ENCODE data around the gene USP6NL.

Gene USP6NL

DNA sequence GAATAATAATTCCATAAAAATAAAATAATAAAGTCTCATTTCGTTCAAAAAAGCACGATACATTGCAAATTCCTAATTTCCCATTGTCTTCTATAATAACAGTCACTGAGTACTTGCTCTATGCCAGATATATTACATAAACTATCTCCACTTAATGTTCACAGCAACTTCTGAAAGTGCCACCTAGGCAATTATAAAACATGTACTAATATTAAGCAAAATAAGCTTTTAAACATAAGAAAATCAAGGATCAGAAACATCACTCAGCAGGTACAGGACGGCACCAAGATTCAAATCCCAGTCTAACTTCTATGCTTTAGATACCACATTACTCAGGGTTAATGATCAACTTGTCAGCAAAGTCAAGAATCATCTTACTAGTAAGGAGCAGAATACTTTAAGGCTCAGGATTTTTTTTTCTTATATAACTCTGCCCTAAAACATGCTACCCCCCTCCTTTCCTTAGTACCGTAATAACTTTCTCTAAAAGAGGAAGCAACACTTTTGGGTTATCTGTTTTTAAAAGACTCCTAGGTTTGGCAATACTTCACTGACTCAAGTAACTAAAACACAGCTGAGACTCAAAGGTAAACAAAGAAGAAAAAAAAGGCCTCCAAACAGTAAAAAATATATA lies 51.3 kb downstream of the USP6NL start:
- Histone ChIP-seq H3K27me3 (ENCODE audit: control insufficient read depth in 1 of 2, insufficient read depth in 2 of 2, low read length in 2 of 2) (no peaks in the 10 kb centered on the region), H3K9me3 (ENCODE audit: low read length) (no peaks in the 10 kb centered on the region), H3K27ac (ENCODE audit: low read depth, low read length) (no peak overlapping the region), H3K9ac (ENCODE audit: low read length) (no peak overlapping the region), H3K4me3 (ENCODE audit: low read depth in 1 of 2, low read length in 2 of 2) (no peak overlapping the region), H3K36me3 (ENCODE audit: insufficient read depth, low read length) (no peaks in the 10 kb centered on the region), H3K4me1 (ENCODE audit: insufficient read depth, low read length) (peaks cover 6% of the 10 kb centered on the region)

DNA sequence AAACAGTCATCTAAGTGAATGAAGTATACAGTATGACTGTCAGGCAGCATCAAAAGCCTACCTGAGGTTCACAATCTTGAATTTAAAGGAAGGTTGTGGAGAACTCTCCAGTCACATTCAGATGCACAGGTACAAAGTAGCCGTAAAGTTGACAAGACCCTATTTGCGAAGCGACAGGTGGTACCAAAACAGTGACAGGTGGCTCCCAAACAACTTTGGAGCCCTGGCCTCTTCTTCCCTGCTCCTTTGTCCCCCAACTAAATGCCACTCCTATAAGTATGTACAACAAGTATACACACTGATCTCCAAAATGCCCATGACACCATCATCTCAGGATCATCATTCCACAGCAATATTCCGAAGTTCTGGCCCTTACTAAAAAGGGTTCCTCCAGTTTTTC lies 53.5 kb downstream of the USP6NL start:
- no peak overlapping the region for H3K9ac ChIP-seq (ENCODE audit: low read length)
- no peaks in the 10 kb centered on the region for H3K27me3 ChIP-seq (ENCODE audit: control insufficient read depth in 1 of 2, insufficient read depth in 2 of 2, low read length in 2 of 2)

DNA sequence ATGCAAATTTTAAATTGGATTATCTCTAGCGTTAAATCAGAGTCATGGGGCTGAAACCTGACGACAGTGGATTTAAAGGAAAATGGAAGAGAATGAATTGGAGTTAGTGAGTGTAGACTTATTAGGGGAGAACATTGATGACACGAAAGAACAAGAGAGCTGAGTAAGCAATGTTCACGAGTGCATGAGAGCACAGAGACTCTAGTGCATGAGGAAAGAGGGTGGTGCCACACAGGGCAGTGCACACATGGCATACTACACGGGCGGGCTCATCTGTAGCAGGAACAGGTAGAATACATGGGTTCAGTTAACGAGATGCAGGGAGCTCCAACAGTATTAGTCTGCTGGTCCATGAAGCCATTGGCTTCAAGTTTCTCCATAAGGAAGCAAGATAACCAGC lies 53.9 kb downstream of the USP6NL start:
- no peak overlapping the region for H3K4me3 ChIP-seq (ENCODE audit: low read depth in 1 of 2, low read length in 2 of 2)
- H3K27me3 ChIP-seq (ENCODE audit: control insufficient read depth in 1 of 2, insufficient read depth in 2 of 2, low read length in 2 of 2) = no peaks in the 10 kb centered on the region
- H3K4me1 ChIP-seq (ENCODE audit: insufficient read depth, low read length) = peaks cover 7% of the 10 kb centered on the region
- no peak overlapping the region for H3K9ac ChIP-seq (ENCODE audit: low read length)
- no peak overlapping the region for H3K27ac ChIP-seq (ENCODE audit: low read depth, low read length)
- no peaks in the 10 kb centered on the region for H3K9me3 ChIP-seq (ENCODE audit: low read length)
- no peaks in the 10 kb centered on the region for H3K36me3 ChIP-seq (ENCODE audit: insufficient read depth, low read length)

More for the DNA sequence above, 53.5 kb downstream of the USP6NL start:
- Histone ChIP-seq H3K36me3 (ENCODE audit: insufficient read depth, low read length) (no peaks in the 10 kb centered on the region), H3K4me1 (ENCODE audit: insufficient read depth, low read length) (peaks cover 6% of the 10 kb centered on the region), H3K9me3 (ENCODE audit: low read length) (no peaks in the 10 kb centered on the region), H3K4me3 (ENCODE audit: low read depth in 1 of 2, low read length in 2 of 2) (no peak overlapping the region), H3K27ac (ENCODE audit: low read depth, low read length) (no peak overlapping the region)

DNA sequence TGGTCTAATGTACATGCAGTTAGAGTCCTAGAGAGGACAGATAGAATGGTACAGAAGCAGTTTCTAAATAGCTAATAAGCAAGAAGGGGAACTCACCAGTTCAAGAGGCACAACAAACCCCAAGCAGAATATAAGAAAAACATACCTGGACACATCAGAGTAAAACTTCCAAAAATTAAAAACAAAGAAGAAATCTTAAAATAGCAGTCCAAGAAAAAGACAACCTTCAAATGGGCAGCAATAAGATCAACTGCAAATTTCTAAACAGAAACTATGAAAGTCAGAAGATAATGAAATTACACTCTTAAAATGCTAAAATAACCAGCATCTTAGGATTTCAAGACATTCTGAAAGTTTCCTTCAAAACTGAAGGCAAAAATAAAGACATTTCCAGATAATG lies 55.9 kb downstream of the USP6NL start:
- Histone ChIP-seq H3K27ac (ENCODE audit: low read depth, low read length) (no peak overlapping the region), H3K4me3 (ENCODE audit: low read depth in 1 of 2, low read length in 2 of 2) (no peak overlapping the region), H3K4me1 (ENCODE audit: insufficient read depth, low read length) (peaks cover 13% of the 10 kb centered on the region), H3K9ac (ENCODE audit: low read length) (no peak overlapping the region), H3K27me3 (ENCODE audit: control insufficient read depth in 1 of 2, insufficient read depth in 2 of 2, low read length in 2 of 2) (no peaks in the 10 kb centered on the region), H3K36me3 (ENCODE audit: insufficient read depth, low read length) (no peaks in the 10 kb centered on the region), H3K9me3 (ENCODE audit: low read length) (no peaks in the 10 kb centered on the region)

DNA sequence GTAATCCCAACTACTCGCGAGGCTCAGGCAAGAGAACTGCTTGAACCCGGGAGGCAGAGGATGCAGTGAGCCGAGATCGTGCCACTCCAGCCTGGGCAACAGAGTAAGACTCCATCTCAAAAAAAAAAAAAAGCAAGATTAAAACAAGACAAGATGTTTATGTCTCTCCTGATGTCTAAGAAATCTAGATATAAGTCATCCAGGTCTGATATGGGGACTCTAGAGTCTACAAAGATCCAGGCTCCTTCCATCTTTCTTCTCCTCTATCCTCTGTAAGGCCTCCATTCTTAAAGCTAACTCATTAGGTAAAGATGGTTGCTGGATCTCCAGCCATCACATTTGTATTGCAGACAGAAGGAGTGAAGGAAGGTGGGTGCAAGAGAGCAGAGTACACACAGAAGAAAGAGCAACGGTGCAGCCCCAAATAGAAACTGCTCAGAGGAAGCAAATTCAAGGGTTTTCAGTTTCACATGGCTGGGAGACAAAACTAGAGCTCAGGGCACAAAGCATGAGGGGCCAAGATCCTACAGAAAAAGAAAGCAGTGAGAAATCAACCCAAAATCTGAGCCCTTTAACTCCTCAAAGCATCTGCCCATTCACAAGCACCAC lies 57.6 kb downstream of the USP6NL start:
- peaks cover 7% of the 10 kb centered on the region for H3K4me1 ChIP-seq (ENCODE audit: insufficient read depth, low read length)
- H3K27ac ChIP-seq (ENCODE audit: low read depth, low read length) = no peak overlapping the region
- no peak overlapping the region for H3K9ac ChIP-seq (ENCODE audit: low read length)
- H3K9me3 ChIP-seq (ENCODE audit: low read length) = no peaks in the 10 kb centered on the region
- no peak overlapping the region for H3K4me3 ChIP-seq (ENCODE audit: low read depth in 1 of 2, low read length in 2 of 2)
- H3K36me3 ChIP-seq (ENCODE audit: insufficient read depth, low read length) = no peaks in the 10 kb centered on the region
- H3K27me3 ChIP-seq (ENCODE audit: control insufficient read depth in 1 of 2, insufficient read depth in 2 of 2, low read length in 2 of 2) = no peaks in the 10 kb centered on the region

DNA sequence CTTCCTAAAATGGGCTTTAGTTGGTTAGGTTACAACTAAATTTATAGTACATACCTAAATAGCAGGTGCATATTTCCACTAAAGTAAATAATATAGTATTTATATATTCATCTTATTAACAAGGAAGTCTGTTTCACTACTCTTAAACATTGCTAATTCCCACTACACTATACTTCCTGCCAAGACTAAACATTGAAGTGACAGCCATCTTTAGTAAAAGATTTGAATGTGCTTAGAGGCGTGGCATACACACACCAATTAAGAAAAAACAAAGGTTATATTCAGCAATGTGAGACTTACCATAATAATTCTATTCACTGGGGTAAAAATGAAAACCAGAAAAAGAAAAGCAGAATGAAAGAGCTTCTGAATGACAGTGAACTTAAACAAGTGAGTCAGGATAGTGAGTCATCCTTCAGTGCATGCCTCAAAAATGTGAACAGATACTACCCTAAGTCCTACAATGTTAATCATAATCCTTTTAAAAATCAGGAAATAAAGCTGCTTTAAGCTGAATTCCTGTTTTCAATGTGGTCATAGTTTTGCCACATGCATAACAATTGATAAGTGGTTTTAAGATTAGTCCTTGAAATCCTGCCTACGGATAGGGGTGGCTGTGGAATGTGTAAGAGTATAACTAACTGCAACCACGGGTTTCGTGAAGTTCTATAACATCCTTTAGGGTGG lies 59.4 kb downstream of the USP6NL start:
- Histone ChIP-seq H3K9ac (ENCODE audit: low read length) (no peak overlapping the region), H3K4me1 (ENCODE audit: insufficient read depth, low read length) (peaks cover 7% of the 10 kb centered on the region), H3K9me3 (ENCODE audit: low read length) (no peaks in the 10 kb centered on the region), H3K36me3 (ENCODE audit: insufficient read depth, low read length) (no peaks in the 10 kb centered on the region), H3K27me3 (ENCODE audit: control insufficient read depth in 1 of 2, insufficient read depth in 2 of 2, low read length in 2 of 2) (no peaks in the 10 kb centered on the region), H3K4me3 (ENCODE audit: low read depth in 1 of 2, low read length in 2 of 2) (no peak overlapping the region), H3K27ac (ENCODE audit: low read depth, low read length) (no peak overlapping the region)

DNA sequence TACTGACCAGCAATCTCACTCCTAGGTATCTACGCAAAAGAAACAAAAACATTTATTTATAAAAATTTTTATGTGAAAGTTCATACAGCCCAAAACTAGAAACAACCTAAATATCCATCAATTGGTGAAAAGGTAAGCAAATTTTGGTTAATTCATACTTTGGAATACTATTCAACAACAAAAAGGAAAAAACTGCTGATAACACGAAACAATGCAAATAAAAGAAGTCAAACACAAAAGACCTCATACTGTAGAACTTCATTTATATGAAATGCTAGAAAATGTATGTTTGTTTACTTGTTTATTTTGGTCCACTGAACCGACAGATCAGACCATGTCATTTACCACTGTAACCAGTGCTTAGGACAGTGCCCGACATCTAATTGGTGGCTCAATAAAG lies 60.3 kb downstream of the USP6NL start:
- Histone ChIP-seq H3K27ac (ENCODE audit: low read depth, low read length) (no peak overlapping the region), H3K4me1 (ENCODE audit: insufficient read depth, low read length) (peaks cover 7% of the 10 kb centered on the region), H3K4me3 (ENCODE audit: low read depth in 1 of 2, low read length in 2 of 2) (no peak overlapping the region)

DNA sequence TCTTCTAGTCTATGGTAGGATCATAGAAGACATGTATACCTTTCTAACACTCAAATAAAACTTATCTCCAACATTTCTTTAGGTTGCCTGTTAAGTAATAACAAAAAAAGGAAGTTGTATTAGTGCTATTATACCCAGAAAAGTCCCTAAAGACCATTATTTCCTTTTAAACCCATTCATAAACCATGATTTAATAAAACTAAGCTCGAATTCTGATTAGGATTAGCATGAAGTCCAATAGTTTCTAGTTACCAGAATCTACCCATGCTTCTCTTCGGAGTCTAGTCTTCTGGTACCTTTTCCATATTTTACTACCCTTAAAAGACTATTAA lies 62.7 kb downstream of the USP6NL start:
- Histone ChIP-seq H3K9me3 (ENCODE audit: low read length) (no peaks in the 10 kb centered on the region), H3K27me3 (ENCODE audit: control insufficient read depth in 1 of 2, insufficient read depth in 2 of 2, low read length in 2 of 2) (no peaks in the 10 kb centered on the region), H3K4me3 (ENCODE audit: low read depth in 1 of 2, low read length in 2 of 2) (no peak overlapping the region), H3K9ac (ENCODE audit: low read length) (no peak overlapping the region), H3K36me3 (ENCODE audit: insufficient read depth, low read length) (no peaks in the 10 kb centered on the region), H3K27ac (ENCODE audit: low read depth, low read length) (no peak overlapping the region), H3K4me1 (ENCODE audit: insufficient read depth, low read length) (peaks cover 7% of the 10 kb centered on the region)

More for the DNA sequence above, 60.3 kb downstream of the USP6NL start:
- Histone ChIP-seq H3K36me3 (ENCODE audit: insufficient read depth, low read length) (no peaks in the 10 kb centered on the region), H3K27me3 (ENCODE audit: control insufficient read depth in 1 of 2, insufficient read depth in 2 of 2, low read length in 2 of 2) (no peaks in the 10 kb centered on the region), H3K9me3 (ENCODE audit: low read length) (no peaks in the 10 kb centered on the region), H3K9ac (ENCODE audit: low read length) (no peak overlapping the region)

DNA sequence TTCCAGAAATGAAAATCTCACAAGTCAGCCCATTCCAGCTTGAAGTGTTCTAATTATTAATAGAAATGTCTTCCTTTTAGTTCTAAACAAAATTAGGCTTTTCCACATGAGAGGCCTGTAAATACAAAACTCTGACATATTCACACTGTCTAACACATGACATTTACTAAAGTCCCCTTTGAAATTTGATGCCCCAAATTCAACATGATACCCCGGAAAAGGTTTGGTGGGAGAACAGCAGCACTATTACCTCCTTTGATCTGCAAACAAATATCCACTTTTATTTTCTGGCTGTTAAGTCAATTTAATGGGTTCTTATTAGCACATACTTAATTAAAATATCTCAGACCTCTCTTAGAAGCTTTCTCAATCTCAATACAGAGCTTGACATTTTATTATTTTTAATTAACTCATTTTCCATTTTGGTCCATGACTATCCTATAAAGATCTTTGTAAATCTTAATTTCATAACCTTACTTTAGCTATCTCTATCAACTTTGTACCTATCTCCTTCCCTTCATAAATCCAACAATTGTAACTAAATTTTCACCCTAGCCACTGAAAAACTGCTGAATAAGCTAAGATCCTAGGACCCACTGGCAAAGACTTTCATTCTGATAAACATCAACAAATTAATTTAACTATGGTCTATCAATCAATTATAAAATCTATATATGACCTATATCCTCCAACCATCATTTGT lies 63.2 kb downstream of the USP6NL start:
- Histone ChIP-seq H3K9ac (ENCODE audit: low read length) (no peak overlapping the region), H3K4me3 (ENCODE audit: low read depth in 1 of 2, low read length in 2 of 2) (no peak overlapping the region), H3K27ac (ENCODE audit: low read depth, low read length) (no peak overlapping the region), H3K27me3 (ENCODE audit: control insufficient read depth in 1 of 2, insufficient read depth in 2 of 2, low read length in 2 of 2) (no peaks in the 10 kb centered on the region), H3K9me3 (ENCODE audit: low read length) (no peaks in the 10 kb centered on the region), H3K36me3 (ENCODE audit: insufficient read depth, low read length) (no peaks in the 10 kb centered on the region), H3K4me1 (ENCODE audit: insufficient read depth, low read length) (peaks cover 7% of the 10 kb centered on the region)

DNA sequence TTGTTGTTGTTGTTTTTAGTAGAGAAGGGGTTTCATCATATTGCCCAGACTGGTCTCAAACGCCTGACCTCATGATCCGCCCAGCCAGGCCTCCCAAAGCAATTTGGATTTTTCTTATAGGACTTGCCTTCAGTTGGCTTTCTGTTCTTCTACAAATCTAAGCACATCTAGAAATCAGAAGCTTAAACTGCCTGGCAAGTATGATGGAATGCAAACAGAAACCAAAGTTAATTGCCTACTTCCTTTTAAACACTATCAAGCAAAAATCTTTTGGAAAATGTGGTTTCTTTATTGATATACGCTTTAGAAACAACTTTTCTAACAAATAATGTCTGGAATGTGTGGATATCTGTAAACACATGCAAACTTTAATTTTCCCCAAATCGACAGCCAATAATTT lies 64.9 kb downstream of the USP6NL start:
- Histone ChIP-seq H3K36me3 (ENCODE audit: insufficient read depth, low read length) (no peaks in the 10 kb centered on the region), H3K27ac (ENCODE audit: low read depth, low read length) (no peak overlapping the region), H3K9ac (ENCODE audit: low read length) (no peak overlapping the region), H3K4me1 (ENCODE audit: insufficient read depth, low read length) (no peaks in the 10 kb centered on the region), H3K4me3 (ENCODE audit: low read depth in 1 of 2, low read length in 2 of 2) (no peak overlapping the region), H3K27me3 (ENCODE audit: control insufficient read depth in 1 of 2, insufficient read depth in 2 of 2, low read length in 2 of 2) (no peaks in the 10 kb centered on the region), H3K9me3 (ENCODE audit: low read length) (no peaks in the 10 kb centered on the region)

DNA sequence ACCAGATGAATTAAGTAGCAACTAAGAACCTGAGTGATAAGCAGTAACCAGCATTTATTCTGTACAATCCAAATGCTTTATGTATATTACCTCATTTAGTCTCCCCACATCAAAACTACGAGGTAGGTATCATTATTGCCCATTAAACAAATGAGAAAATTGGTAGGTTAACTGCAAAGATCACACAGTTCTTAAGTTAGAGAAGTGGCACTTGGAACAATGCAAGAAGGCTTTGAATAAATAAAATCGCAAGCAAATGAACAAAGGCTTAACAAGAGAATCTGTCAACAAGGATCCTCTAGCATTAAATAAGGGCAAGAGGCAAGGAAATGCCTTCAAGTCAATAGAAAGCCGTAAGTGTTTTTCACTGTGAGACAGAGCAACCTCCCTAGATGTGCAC lies 70.2 kb downstream of the USP6NL start:
- no peaks in the 10 kb centered on the region for H3K9me3 ChIP-seq (ENCODE audit: low read length)
- no peaks in the 10 kb centered on the region for H3K27me3 ChIP-seq (ENCODE audit: control insufficient read depth in 1 of 2, insufficient read depth in 2 of 2, low read length in 2 of 2)
- H3K4me1 ChIP-seq (ENCODE audit: insufficient read depth, low read length) = no peaks in the 10 kb centered on the region

More for the DNA sequence above, 70.2 kb downstream of the USP6NL start:
- Histone ChIP-seq H3K4me3 (ENCODE audit: low read depth in 1 of 2, low read length in 2 of 2) (no peak overlapping the region), H3K36me3 (ENCODE audit: insufficient read depth, low read length) (no peaks in the 10 kb centered on the region), H3K27ac (ENCODE audit: low read depth, low read length) (no peak overlapping the region), H3K9ac (ENCODE audit: low read length) (no peak overlapping the region)

Measured in muscle layer of colon (tissue), 2 donors.